ENCODE data around the gene PVR. TPM values are rescaled to one million over a fixed set of nuclear protein-coding genes. Genes with fewer than 3 reads are reported as not detected.

PVR gene
- total and polyA plus RNA-seq, 8 donors = 9.3 to 28.8 (median 18.7) TPM

DNA sequence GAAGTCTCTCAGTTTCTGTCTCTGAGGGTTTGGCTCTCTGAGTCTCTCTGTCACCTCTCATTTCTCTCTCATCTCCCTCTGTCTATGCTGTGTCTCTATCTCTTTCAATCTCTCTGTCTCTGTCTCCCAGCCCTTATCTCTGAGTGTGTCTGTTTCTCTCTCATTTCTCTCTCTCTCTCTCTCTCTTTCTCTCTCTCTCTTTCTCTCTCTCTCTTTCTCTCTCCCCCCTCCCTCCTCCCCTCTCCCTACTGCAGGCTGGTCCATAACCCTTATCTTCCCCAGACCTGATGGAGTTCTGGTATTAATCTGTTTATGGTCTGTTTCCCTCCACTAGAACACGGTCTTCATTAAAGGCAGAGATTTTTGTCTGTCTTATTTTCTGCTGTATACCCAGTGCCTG, 1.3 kb upstream of the PVR start:
- Histone ChIP-seq H3K9me3 (no peaks in the 10 kb centered on the region), H3K27me3 (no peaks in the 10 kb centered on the region), H3K4me3 (no peak overlapping the region), H3K4me1 (no peaks in the 10 kb centered on the region), H3K36me3 (no peaks in the 10 kb centered on the region), H3K27ac (no peak overlapping the region)
- FAIRE-seq = no peak
- no peak for DNase-seq
- WGBS, 2 donors = 37 to 43% methylated on average over 1 of the region's 1 CpG
- intact Hi-C loops (cut with DNase I) = no loop called here
- TF ChIP-seq, protein P1, sequence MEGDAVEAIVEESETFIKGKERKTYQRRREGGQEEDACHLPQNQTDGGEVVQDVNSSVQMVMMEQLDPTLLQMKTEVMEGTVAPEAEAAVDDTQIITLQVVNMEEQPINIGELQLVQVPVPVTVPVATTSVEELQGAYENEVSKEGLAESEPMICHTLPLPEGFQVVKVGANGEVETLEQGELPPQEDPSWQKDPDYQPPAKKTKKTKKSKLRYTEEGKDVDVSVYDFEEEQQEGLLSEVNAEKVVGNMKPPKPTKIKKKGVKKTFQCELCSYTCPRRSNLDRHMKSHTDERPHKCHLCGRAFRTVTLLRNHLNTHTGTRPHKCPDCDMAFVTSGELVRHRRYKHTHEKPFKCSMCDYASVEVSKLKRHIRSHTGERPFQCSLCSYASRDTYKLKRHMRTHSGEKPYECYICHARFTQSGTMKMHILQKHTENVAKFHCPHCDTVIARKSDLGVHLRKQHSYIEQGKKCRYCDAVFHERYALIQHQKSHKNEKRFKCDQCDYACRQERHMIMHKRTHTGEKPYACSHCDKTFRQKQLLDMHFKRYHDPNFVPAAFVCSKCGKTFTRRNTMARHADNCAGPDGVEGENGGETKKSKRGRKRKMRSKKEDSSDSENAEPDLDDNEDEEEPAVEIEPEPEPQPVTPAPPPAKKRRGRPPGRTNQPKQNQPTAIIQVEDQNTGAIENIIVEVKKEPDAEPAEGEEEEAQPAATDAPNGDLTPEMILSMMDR (IDR thresholded peaks at IDR 0.05) = no peak
- ATAC-seq = no peak

DNA sequence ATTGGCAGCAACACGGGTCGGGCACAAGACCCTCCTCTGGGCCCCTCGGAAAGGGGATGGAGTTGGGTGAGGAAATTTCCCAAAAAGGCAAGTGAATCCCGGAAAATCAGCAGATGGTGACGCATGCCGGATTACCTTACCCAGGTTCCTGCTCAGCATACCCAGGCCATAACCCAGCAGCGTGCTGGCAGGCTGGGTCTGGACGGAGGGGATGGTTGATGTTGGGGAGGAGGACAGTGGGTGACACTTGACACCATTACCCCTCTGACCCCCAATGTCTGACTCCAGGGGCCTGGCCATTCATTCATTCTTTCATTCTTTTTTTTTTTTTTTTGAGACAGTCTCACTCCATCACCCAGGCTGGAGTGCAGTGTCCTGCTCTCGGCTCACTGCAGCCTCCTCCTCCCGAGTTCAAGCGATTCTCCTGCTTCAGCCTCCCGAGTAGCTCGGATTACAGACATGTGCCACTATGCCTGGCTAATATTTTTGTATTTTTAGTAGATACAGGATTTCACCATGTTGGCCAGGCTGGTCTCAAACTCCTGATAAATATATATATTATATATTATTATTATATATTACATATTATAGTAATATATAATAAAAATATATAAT, 799 bp downstream of the PVR start:
- DNase-seq (peak in 4 of 6 donors; percentile 40 to 50 (median 44)), FAIRE-seq (no peak), ATAC-seq (peak; percentile 60 to 77 (median 66))
- H3K27ac ChIP-seq = peak overlapping the region; percentile 69 to 94 (median 84)
- peaks cover 0 to 4% (median 0%) of the 10 kb centered on the region in 3 donors for H3K4me1 ChIP-seq
- H3K36me3 ChIP-seq = no peaks in the 10 kb centered on the region
- peak overlapping the region; percentile 63 to 85 (median 76) for H3K4me3 ChIP-seq
- intact Hi-C loops (cut with DNase I) = no loop called here
- H3K27me3 ChIP-seq = no peaks in the 10 kb centered on the region
- 3% methylated on average over 13 of the region's 13 CpGs for WGBS, 2 donors
- TF ChIP-seq, protein P1 (IDR thresholded peaks at IDR 0.05) = no peak
- no peaks in the 10 kb centered on the region for H3K9me3 ChIP-seq

DNA sequence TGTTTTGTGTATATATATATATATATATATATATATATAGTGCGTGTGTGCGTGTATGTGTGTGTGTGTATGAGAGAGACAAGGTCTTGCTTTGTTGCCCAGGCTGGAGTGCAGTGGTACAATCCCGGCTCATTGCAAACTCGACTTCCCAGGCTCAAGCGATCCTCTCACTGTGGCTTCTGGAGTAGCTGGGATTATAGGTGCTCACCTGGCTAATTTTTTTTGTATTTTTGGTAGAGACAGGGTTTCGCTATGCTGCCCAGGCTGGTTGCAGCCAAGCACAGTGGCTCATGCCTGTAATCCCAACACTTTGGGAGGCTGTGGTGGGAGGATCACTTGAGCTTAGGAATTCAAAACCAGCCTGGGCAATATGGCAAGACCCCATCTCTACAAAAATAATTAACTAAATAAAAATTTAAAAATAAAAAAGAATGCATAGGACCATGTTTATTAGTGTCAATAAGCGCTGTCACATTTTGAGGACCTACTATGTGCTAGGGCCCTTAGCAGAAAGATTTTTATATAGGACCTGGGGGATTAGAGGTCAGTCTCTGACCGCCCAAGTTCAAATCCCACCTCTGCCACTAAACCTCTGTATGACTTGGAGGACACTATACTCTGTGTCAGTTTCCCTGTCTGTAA, 1.8 kb downstream of the PVR start:
- FAIRE-seq = no peak
- no peak overlapping the region for H3K4me3 ChIP-seq
- ATAC-seq = no peak
- no peak overlapping the region for H3K27ac ChIP-seq
- TF ChIP-seq, protein P1 (IDR thresholded peaks at IDR 0.05) = no peak
- H3K4me1 ChIP-seq = peaks cover 0 to 4% (median 0%) of the 10 kb centered on the region in 3 donors
- no peaks in the 10 kb centered on the region for H3K9me3 ChIP-seq
- DNase-seq = peak in 1 of 6 donors; percentile 7
- H3K27me3 ChIP-seq = no peaks in the 10 kb centered on the region
- 71 to 89% methylated on average over 8 of the region's 8 CpGs for WGBS, 2 donors
- peaks cover 0 to 9% (median 0%) of the 10 kb centered on the region in 3 donors for H3K36me3 ChIP-seq
- intact Hi-C loops (cut with DNase I) = no loop called here

DNA sequence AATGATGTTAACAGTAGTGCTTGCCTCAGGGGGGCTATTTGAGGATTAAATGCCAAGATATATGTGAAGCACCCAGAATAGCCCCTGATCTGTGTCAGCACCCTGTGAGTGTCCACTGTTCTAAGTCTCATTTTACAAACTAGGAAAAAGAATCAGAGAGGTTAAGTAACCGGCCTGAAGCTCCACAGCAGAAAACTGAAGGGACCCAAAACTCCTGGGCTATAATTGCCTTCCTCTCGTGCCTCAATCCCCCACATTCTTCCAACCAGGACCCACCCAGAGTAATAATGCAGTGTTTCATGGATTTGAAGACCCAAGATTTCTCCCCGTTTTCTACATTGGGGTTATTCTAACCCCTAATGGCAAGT, 2.3 kb downstream of the PVR start:
- 94 to 97% methylated on average over 3 of the region's 3 CpGs for WGBS, 2 donors
- FAIRE-seq (no peak), ATAC-seq (no peak), DNase-seq (no peak)
- no peaks in the 10 kb centered on the region for H3K27me3 ChIP-seq
- intact Hi-C loops (cut with DNase I) = no loop called here
- peaks cover 0 to 4% (median 0%) of the 10 kb centered on the region in 3 donors for H3K4me1 ChIP-seq
- H3K27ac ChIP-seq = no peak overlapping the region
- TF ChIP-seq, protein P1 (IDR thresholded peaks at IDR 0.05) = no peak
- H3K4me3 ChIP-seq = no peak overlapping the region
- no peaks in the 10 kb centered on the region for H3K9me3 ChIP-seq
- peaks cover 0 to 14% (median 3%) of the 10 kb centered on the region in 3 donors for H3K36me3 ChIP-seq

DNA sequence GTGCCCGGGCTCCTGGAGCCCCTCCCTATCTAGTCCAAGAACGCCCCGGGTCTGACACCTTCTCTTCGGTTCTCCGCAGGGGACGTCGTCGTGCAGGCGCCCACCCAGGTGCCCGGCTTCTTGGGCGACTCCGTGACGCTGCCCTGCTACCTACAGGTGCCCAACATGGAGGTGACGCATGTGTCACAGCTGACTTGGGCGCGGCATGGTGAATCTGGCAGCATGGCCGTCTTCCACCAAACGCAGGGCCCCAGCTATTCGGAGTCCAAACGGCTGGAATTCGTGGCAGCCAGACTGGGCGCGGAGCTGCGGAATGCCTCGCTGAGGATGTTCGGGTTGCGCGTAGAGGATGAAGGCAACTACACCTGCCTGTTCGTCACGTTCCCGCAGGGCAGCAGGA, 3.4 kb downstream of the PVR start:
- H3K4me1 ChIP-seq = peaks cover 0 to 4% (median 0%) of the 10 kb centered on the region in 3 donors
- H3K27me3 ChIP-seq = no peaks in the 10 kb centered on the region
- peaks cover 0 to 23% (median 8%) of the 10 kb centered on the region in 3 donors for H3K36me3 ChIP-seq
- H3K4me3 ChIP-seq = no peak overlapping the region
- TF ChIP-seq, protein P1 (IDR thresholded peaks at IDR 0.05) = no peak
- FAIRE-seq (no peak), DNase-seq (peak in 1 of 6 donors; percentile 58), ATAC-seq (no peak)
- intact Hi-C loops (cut with DNase I) = no loop called here
- no peak overlapping the region for H3K27ac ChIP-seq
- 87 to 91% methylated on average over 31 of the region's 31 CpGs for WGBS, 2 donors
- no peaks in the 10 kb centered on the region for H3K9me3 ChIP-seq
